GM21723 (cell line): ENCODE measurements around the gene RFX4.
"Not testable (repeated sequence)": the region's sequence is repeated elsewhere in the genome, so short reads cannot be mapped to it uniquely, and the experiment has no call there.

Experiments
- ATAC-seq: cut with Tn5 transposase; IDR thresholded peaks from one replicate; pipeline ENCODE4 v1.9.1; 2021; ENCODE audit warnings: mild to moderate bottlenecking, moderate library complexity; ENCODE audit not compliant: unreplicated experiment

Gene RFX4

GRCh38 chr12:106588771-106589170 is 6.0 kb downstream of the RFX4 start:
- ATAC-seq, result no peak

- no peak for ATAC-seq
Observed at GRCh38 chr12:106590601-106591000, 7.8 kb downstream of the RFX4 start.

GRCh38 chr12:106594447-106594846 is 11.6 kb downstream of the RFX4 start:
- no peak for ATAC-seq

GRCh38 chr12:106595268-106595667 is 12.5 kb downstream of the RFX4 start:
- no peak for ATAC-seq

GRCh38 chr12:106598003-106598402 is 15.2 kb downstream of the RFX4 start:
- no peak for ATAC-seq

GRCh38 chr12:106599302-106599701 is 16.5 kb downstream of the RFX4 start:
- ATAC-seq, result no peak

- ATAC-seq, result no peak
Observed at GRCh38 chr12:106600503-106600902, 17.7 kb downstream of the RFX4 start.

- no peak for ATAC-seq
Observed at GRCh38 chr12:106601031-106601430, 18.2 kb downstream of the RFX4 start.

- no peak for ATAC-seq
Observed at GRCh38 chr12:106601496-106601895, 18.7 kb downstream of the RFX4 start.

GRCh38 chr12:106602076-106602475 is 19.3 kb downstream of the RFX4 start:
- ATAC-seq, result no peak

GRCh38 chr12:106605254-106605653 is 22.4 kb downstream of the RFX4 start:
- no peak for ATAC-seq

GRCh38 chr12:106620588-106620987 is 37.8 kb downstream of the RFX4 start:
- ATAC-seq, result not testable (repeated sequence)

GRCh38 chr12:106625976-106626375 is 43.2 kb downstream of the RFX4 start:
- no peak for ATAC-seq

GRCh38 chr12:106629797-106630659 is 47.2 kb downstream of the RFX4 start:
- ATAC-seq, result no peak

GRCh38 chr12:106631150-106631549 is 48.3 kb downstream of the RFX4 start:
- no peak for ATAC-seq

- ATAC-seq, result no peak
Observed at GRCh38 chr12:106631797-106632196, 49.0 kb downstream of the RFX4 start.

- ATAC-seq, result no peak
Observed at GRCh38 chr12:106632797-106633450, 50.1 kb downstream of the RFX4 start.

- ATAC-seq, result no peak
Observed at GRCh38 chr12:106633451-106633823, 50.6 kb downstream of the RFX4 start.

GRCh38 chr12:106634206-106634605 is 51.4 kb downstream of the RFX4 start:
- no peak for ATAC-seq

GRCh38 chr12:106643000-106643399 is 60.2 kb downstream of the RFX4 start:
- ATAC-seq, result no peak

- ATAC-seq, result no peak
Observed at GRCh38 chr12:106644335-106645073, 61.7 kb downstream of the RFX4 start.

GRCh38 chr12:106645074-106645421 is 62.2 kb downstream of the RFX4 start:
- ATAC-seq, result no peak
